ENCODE measurements around the gene MEGF8. TPM values are rescaled to one million over a fixed set of nuclear protein-coding genes. Genes with fewer than 3 reads are reported as not detected.

Gene MEGF8
- total and polyA plus RNA-seq, 2 of the 13 experiments (the other 11 are each of a cell fraction or from before 2014, with no cell fraction given): 4.0 to 8.8 TPM

DNA sequence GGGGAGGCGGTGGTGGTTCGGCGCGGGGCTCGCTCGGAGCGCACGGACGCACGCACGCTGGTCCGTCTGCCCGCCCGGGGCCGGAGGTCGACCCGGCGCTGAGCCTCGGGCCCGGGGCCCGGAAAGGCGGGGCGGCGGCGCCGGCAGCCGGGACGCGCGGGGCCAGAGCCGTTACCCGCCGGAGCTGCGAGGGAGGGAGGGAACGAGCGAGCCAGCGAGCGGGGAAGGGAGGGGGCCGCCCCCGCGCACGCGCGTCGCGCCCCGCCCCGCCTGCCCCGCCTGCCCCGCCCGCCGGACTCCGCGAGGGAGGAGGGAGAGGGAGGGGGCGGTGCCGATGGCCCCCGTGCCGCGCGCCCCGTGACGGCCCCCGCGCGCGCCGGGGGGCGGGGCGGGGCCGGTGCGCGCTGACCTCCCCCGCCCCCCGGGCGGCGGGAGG lies 41.4 kb upstream of the MEGF8 start (continued):
- TF ChIP-seq, protein P1, sequence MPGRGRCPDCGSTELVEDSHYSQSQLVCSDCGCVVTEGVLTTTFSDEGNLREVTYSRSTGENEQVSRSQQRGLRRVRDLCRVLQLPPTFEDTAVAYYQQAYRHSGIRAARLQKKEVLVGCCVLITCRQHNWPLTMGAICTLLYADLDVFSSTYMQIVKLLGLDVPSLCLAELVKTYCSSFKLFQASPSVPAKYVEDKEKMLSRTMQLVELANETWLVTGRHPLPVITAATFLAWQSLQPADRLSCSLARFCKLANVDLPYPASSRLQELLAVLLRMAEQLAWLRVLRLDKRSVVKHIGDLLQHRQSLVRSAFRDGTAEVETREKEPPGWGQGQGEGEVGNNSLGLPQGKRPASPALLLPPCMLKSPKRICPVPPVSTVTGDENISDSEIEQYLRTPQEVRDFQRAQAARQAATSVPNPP (CRISPR knock-in tag; IDR thresholded peaks at IDR 0.05): no peak
- TF ChIP-seq KLF9 (CRISPR knock-in tag; IDR thresholded peaks at IDR 0.05; ENCODE audit: low read depth): no peak
- TF ChIP-seq SP5 (CRISPR knock-in tag; IDR thresholded peaks at IDR 0.05; ENCODE audit: borderline replicate concordance, low read depth): 0 out of 2 replicates have a peak, but pooled peaks have one; percentile 18
- TF ChIP-seq ZNF891 (CRISPR knock-in tag; IDR thresholded peaks at IDR 0.05): no peak
- TF ChIP-seq, protein P2, sequence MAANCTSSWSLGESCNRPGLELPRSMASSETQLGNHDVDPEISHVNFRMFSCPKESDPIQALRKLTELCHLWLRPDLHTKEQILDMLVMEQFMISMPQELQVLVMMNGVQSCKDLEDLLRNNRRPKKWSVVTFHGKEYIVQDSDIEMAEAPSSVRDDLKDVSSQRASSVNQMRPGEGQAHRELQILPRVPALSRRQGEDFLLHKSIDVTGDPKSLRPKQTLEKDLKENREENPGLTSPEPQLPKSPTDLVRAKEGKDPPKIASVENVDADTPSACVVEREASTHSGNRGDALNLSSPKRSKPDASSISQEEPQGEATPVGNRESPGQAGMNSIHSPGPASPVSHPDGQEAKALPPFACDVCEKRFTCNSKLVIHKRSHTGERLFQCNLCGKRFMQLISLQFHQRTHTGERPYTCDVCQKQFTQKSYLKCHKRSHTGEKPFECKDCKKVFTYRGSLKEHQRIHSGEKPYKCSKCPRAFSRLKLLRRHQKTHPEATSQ (CRISPR knock-in tag; IDR thresholded peaks at IDR 0.05; ENCODE audit: borderline replicate concordance): no peak
- TF ChIP-seq, protein P3, sequence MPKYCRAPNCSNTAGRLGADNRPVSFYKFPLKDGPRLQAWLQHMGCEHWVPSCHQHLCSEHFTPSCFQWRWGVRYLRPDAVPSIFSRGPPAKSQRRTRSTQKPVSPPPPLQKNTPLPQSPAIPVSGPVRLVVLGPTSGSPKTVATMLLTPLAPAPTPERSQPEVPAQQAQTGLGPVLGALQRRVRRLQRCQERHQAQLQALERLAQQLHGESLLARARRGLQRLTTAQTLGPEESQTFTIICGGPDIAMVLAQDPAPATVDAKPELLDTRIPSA (CRISPR knock-in tag; IDR thresholded peaks at IDR 0.05; ENCODE audit: borderline replicate concordance): no peak
- TF ChIP-seq HNF4A (CRISPR knock-in tag; IDR thresholded peaks at IDR 0.05): no peak
- TF ChIP-seq, protein P4, sequence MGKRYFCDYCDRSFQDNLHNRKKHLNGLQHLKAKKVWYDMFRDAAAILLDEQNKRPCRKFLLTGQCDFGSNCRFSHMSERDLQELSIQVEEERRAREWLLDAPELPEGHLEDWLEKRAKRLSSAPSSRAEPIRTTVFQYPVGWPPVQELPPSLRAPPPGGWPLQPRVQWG (CRISPR knock-in tag; IDR thresholded peaks at IDR 0.05; ENCODE audit: borderline replicate concordance, low read depth): no peak
- no peak for TF ChIP-seq AGO2 (optimal IDR thresholded peaks at IDR 0.05; ENCODE audit: low read depth, low read length)
- no peak for TF ChIP-seq ZNF33B (CRISPR knock-in tag; IDR thresholded peaks at IDR 0.05)
- no peak for TF ChIP-seq POLR2AphosphoS2 (IDR thresholded peaks at IDR 0.05; ENCODE audit: low read depth, low read length)
- TF ChIP-seq HNRNPK (IDR thresholded peaks at IDR 0.05; ENCODE audit: low read depth, low read length, poor library complexity, severe bottlenecking): no peak
- no peak for TF ChIP-seq ZMYM3 (CRISPR knock-in tag; IDR thresholded peaks at IDR 0.05)
- TF ChIP-seq, protein P5, sequence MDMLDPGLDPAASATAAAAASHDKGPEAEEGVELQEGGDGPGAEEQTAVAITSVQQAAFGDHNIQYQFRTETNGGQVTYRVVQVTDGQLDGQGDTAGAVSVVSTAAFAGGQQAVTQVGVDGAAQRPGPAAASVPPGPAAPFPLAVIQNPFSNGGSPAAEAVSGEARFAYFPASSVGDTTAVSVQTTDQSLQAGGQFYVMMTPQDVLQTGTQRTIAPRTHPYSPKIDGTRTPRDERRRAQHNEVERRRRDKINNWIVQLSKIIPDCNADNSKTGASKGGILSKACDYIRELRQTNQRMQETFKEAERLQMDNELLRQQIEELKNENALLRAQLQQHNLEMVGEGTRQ (IDR thresholded peaks at IDR 0.05; ENCODE audit: low read depth, low read length): no peak
- TF ChIP-seq, protein P5 (CRISPR knock-in tag; IDR thresholded peaks at IDR 0.05; ENCODE audit: borderline replicate concordance): no peak
- no peak for TF ChIP-seq MTA1 (CRISPR knock-in tag; IDR thresholded peaks at IDR 0.05; ENCODE audit: borderline replicate concordance)
- TF ChIP-seq SP1 (IDR thresholded peaks at IDR 0.05): no peak
- TF ChIP-seq SP1 (CRISPR knock-in tag; IDR thresholded peaks at IDR 0.05): peak; percentile 31; the same call in 1 of the 2 replicates
- TF ChIP-seq HOXA7 (CRISPR knock-in tag; IDR thresholded peaks at IDR 0.05): no peak
- TF ChIP-seq, protein P6, sequence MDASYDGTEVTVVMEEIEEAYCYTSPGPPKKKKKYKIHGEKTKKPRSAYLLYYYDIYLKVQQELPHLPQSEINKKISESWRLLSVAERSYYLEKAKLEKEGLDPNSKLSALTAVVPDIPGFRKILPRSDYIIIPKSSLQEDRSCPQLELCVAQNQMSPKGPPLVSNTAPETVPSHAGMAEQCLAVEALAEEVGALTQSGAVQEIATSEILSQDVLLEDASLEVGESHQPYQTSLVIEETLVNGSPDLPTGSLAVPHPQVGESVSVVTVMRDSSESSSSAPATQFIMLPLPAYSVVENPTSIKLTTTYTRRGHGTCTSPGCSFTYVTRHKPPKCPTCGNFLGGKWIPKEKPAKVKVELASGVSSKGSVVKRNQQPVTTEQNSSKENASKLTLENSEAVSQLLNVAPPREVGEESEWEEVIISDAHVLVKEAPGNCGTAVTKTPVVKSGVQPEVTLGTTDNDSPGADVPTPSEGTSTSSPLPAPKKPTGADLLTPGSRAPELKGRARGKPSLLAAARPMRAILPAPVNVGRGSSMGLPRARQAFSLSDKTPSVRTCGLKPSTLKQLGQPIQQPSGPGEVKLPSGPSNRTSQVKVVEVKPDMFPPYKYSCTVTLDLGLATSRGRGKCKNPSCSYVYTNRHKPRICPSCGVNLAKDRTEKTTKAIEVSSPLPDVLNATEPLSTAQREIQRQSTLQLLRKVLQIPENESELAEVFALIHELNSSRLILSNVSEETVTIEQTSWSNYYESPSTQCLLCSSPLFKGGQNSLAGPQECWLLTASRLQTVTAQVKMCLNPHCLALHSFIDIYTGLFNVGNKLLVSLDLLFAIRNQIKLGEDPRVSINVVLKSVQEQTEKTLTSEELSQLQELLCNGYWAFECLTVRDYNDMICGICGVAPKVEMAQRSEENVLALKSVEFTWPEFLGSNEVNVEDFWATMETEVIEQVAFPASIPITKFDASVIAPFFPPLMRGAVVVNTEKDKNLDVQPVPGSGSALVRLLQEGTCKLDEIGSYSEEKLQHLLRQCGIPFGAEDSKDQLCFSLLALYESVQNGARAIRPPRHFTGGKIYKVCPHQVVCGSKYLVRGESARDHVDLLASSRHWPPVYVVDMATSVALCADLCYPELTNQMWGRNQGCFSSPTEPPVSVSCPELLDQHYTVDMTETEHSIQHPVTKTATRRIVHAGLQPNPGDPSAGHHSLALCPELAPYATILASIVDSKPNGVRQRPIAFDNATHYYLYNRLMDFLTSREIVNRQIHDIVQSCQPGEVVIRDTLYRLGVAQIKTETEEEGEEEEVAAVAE (CRISPR knock-in tag; IDR thresholded peaks at IDR 0.05; ENCODE audit: borderline replicate concordance): no peak
- TF ChIP-seq ZNF224 (CRISPR knock-in tag; IDR thresholded peaks at IDR 0.05): no peak
